PFSK-1 (cell line): ENCODE results near the gene CNTF.

ENCODE experiments used
- POLR2AphosphoS5 ChIP-seq: IDR thresholded peaks from 2 replicates; pipeline ENCODE4 v1.6.1; 2012; ENCODE audit warnings: low read depth, mild to moderate bottlenecking, control low read depth, low read length, moderate library complexity
- REST ChIP-seq, 2 experiments: IDR thresholded peaks; 2 replicates each; pipeline versions ENCODE4 v1.6.1 to v1.8.0; 2011 to 2012; ENCODE audit warnings: low read depth in 2 of 2, low read length in 2 of 2, control low read depth in 1 of 2, inconsistent platforms in 1 of 2, mild to moderate bottlenecking in 1 of 2, moderate library complexity in 1 of 2; ENCODE audit not compliant: insufficient read depth in 1 of 2
- TAF1 ChIP-seq: IDR thresholded peaks from 2 replicates; pipeline ENCODE4 v1.6.1; 2012; ENCODE audit warnings: low read length, control low read depth, borderline replicate concordance; ENCODE audit not compliant: insufficient read depth

GRCh38 chr11:58647141-58647699 is 24.8 kb downstream of the CNTF start:
- TF ChIP-seq POLR2AphosphoS5 (no peak), REST (IDR thresholded peaks at IDR 0.05; ENCODE audit: insufficient read depth in 1 of 2, low read depth in 2 of 2, low read length in 2 of 2) (no peak), TAF1 (no peak)
